Hepatocyte (in vitro differentiated cells): ENCODE data around the gene ANK2. TPM values are rescaled to one million over a fixed set of nuclear protein-coding genes. Genes with fewer than 3 reads are reported as not detected.

ENCODE experiments used
- DNase-seq: peaks from one replicate; pipeline ENCODE4 v3.0.0-alpha.2; 2016; ENCODE audit warnings: low spot score
- H2AFZ ChIP-seq: fragments of 200-600 bp; sonication (generic); 2 replicates; pipeline ENCODE4 v1.6.0; 2016; ENCODE audit warnings: antibody characterized with exemption, mild to moderate bottlenecking
- H3K27ac ChIP-seq: fragments of 200-600 bp; sonication (generic); 2 replicates; pipeline ENCODE4 v1.5.1; 2016; ENCODE audit warnings: mild to moderate bottlenecking
- H3K27me3 ChIP-seq: fragments of 200-600 bp; sonication (generic); 2 replicates; pipeline ENCODE4 v1.6.1; 2016
- H3K36me3 ChIP-seq: fragments of 200-600 bp; sonication (generic); replicated peaks from 2 replicates; pipeline ENCODE4 v1.5.1; 2016; ENCODE audit warnings: low read depth; ENCODE audit not compliant: insufficient read depth
- H3K4me1 ChIP-seq: fragments of 200-600 bp; sonication (generic); 2 replicates; pipeline ENCODE4 v1.5.1; 2016; ENCODE audit warnings: mild to moderate bottlenecking, moderate library complexity; ENCODE audit not compliant: insufficient read depth
- H3K4me2 ChIP-seq: fragments of 200-600 bp; sonication (generic); 2 replicates; pipeline ENCODE4 v1.6.0; 2016
- H3K4me3 ChIP-seq: fragments of 200-600 bp; sonication (generic); 2 replicates; pipeline ENCODE4 v1.5.1; 2016; ENCODE audit warnings: mild to moderate bottlenecking
- H3K79me2 ChIP-seq: fragments of 200-600 bp; sonication (generic); 2 replicates; pipeline ENCODE4 v1.6.0; 2017; ENCODE audit warnings: mild to moderate bottlenecking
- H3K9me2 ChIP-seq: fragments of 200-600 bp; sonication (generic); replicated peaks from 2 replicates; pipeline ENCODE4 v1.6.0; 2017; ENCODE audit warnings: mild to moderate bottlenecking; ENCODE audit not compliant: insufficient read depth
- H3K9me3 ChIP-seq: fragments of 200-600 bp; sonication (generic); 2 replicates; pipeline ENCODE4 v1.5.1; 2016; ENCODE audit warnings: low read depth, mild to moderate bottlenecking
- H4K20me1 ChIP-seq: fragments of 200-600 bp; sonication (generic); 2 replicates; pipeline ENCODE4 v1.6.0; 2016; ENCODE audit warnings: mild to moderate bottlenecking; ENCODE audit not compliant: insufficient read depth, poor library complexity, severe bottlenecking
- EZH2 ChIP-seq: fragments of 200-600 bp; sonication (generic); IDR thresholded peaks from 2 replicates; pipeline ENCODE4 v1.6.1; 2016; ENCODE audit warnings: antibody characterized with exemption, mild to moderate bottlenecking, borderline replicate concordance
- EZH2phosphoT487 ChIP-seq: fragments of 200-600 bp; sonication (generic); IDR thresholded peaks from one replicate; pipeline ENCODE4 v1.6.1; 2018; ENCODE audit warnings: antibody characterized with exemption, mild to moderate bottlenecking, low read depth, moderate library complexity; ENCODE audit not compliant: unreplicated experiment, severe bottlenecking
- WGBS: methylation state at CpG from one replicate; pipeline ENCODE4 v1.1.6; 2016; ENCODE audit warnings: low lambda C conversion rate; ENCODE audit errors: missing lambda C conversion rate; 5-methylcytosine and 5-hydroxymethylcytosine counted together
- polyA plus RNA-seq: library from polyadenylated mRNA; unstranded; fragments of >200 nt; fragmentation: Nextera tagmentation; extraction: Ambion mirVana; gene quantifications from 2 replicates; pipeline ENCODE4 v1.2.1, GENCODE V29; 2016
- total RNA-seq: library from RNA; depleted of rRNA; stranded (reverse); fragments of >200 nt; gene quantifications from 2 replicates; pipeline ENCODE4 v1.2.3, GENCODE V29; 2014
- TF ChIP-seq, protein P1 (sequence below): fragments of 200-600 bp; sonication (generic); IDR thresholded peaks from 2 replicates; pipeline ENCODE4 v1.5.1; 2016; ENCODE audit warnings: antibody characterized with exemption, mild to moderate bottlenecking; ENCODE audit not compliant: poor library complexity

The ANK2 gene
- total and polyA plus RNA-seq, 2 experiments from 2014 or later, result 3.6 to 17.5 TPM

DNA sequence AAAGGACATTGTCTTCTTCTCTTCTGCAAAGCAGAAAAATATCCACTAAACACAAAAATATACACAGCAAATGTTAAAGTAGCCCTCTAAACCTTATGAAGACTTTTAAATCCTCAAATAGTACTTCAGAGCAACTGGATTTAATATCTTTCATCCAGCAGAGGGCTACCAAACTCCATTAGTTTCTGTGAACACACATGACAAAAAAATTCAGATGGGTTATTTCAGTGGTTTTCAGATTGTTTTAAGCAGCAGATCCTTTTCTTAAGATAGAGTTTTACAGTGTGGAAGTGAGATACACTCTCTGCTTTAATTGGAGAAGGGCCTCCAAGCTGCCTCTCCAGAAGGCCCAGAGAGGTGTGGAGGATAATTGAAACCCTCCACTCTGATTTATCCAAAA, 56.7 kb downstream of the ANK2 start:
- peak; percentile 68 for DNase-seq
- Histone ChIP-seq H3K4me2 (no peak overlapping the region), H3K36me3 (no peaks in the 10 kb centered on the region), H3K9me3 (no peaks in the 10 kb centered on the region), H2AFZ (no peak overlapping the region), H3K9me2 (no peaks in the 10 kb centered on the region), H3K4me1 (peaks cover 10% of the 10 kb centered on the region), H3K79me2 (no peaks in the 10 kb centered on the region), H4K20me1 (no peaks in the 10 kb centered on the region), H3K27ac (no peak overlapping the region), H3K4me3 (no peak overlapping the region), H3K27me3 (no peaks in the 10 kb centered on the region)
- TF ChIP-seq, protein P1, sequence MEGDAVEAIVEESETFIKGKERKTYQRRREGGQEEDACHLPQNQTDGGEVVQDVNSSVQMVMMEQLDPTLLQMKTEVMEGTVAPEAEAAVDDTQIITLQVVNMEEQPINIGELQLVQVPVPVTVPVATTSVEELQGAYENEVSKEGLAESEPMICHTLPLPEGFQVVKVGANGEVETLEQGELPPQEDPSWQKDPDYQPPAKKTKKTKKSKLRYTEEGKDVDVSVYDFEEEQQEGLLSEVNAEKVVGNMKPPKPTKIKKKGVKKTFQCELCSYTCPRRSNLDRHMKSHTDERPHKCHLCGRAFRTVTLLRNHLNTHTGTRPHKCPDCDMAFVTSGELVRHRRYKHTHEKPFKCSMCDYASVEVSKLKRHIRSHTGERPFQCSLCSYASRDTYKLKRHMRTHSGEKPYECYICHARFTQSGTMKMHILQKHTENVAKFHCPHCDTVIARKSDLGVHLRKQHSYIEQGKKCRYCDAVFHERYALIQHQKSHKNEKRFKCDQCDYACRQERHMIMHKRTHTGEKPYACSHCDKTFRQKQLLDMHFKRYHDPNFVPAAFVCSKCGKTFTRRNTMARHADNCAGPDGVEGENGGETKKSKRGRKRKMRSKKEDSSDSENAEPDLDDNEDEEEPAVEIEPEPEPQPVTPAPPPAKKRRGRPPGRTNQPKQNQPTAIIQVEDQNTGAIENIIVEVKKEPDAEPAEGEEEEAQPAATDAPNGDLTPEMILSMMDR, result peak; percentile 72
- TF ChIP-seq EZH2, result no peak

DNA sequence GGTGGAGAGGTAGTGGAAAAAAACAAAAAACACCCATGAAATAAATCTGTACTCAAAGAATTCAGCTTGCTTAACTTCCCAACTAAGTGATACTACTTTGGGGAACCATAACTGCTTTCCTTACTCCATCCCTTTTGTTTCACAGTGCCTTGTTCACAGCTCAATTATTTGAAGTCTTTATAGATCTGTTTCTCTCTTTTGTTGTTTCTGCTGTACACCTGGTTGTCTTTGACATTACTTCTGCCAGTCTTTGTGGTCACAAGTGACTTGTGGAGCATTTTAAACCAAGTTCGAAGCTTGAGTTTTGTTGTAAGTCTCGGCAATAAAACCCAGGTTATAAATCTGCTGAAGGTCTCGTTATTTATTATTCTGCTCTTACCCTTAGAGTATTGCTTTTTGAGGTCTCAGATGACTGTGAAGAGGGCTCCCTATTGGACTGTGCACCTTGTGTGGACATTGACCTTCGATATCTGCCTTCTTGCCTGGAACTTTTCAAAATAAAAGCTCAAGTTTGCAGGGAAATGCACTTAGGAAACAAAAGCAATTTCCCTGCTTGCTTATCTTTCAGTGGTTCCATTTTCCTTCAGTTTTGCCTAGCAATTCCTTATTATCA, 59.8 kb downstream of the ANK2 start:
- Histone ChIP-seq H3K4me2 (peak overlapping the region; percentile 50), H3K27ac (peak overlapping the region; percentile 73), H3K4me3 (no peak overlapping the region), H3K27me3 (no peaks in the 10 kb centered on the region), H3K36me3 (no peaks in the 10 kb centered on the region), H3K9me3 (no peaks in the 10 kb centered on the region), H3K4me1 (peaks cover 10% of the 10 kb centered on the region), H3K9me2 (no peaks in the 10 kb centered on the region), H3K79me2 (no peaks in the 10 kb centered on the region), H2AFZ (no peak overlapping the region), H4K20me1 (no peaks in the 10 kb centered on the region)
- DNase-seq, result peak; percentile 50
- WGBS, result 37% methylated on average over 4 of the region's 4 CpGs
- no peak for TF ChIP-seq EZH2
- no peak for TF ChIP-seq EZH2phosphoT487
- TF ChIP-seq, protein P1, result no peak

DNA sequence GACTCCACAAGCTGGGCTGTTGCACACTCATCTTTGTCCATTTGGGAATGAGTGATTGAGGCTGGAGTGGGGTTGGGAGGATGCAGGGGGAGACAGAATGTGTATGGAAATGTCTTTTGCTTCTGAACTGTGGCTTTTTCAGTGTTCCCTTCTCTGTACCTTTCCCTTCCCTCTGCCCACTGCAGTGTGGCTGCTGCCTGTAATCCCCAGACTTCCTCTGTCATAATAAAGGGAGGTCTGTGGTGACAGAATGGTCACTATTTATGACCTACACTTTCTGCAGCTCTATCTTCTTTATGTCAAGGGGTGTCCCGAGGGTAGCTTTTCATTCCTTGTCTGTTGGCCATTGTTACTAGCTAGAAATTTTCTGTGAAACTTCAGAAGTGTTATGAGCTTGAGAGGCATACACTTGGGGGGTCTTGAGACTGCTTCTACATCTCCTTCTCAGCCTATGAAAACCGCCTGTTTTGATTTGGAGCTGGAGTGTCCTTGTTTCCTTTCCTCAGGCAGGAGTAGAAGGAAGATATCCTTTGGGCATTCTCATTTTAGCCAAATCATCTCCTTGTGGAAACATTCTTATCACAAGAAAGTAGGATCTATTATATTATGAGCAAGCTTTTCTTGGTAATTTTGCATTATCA, 63.0 kb downstream of the ANK2 start:
- H4K20me1 ChIP-seq, result no peaks in the 10 kb centered on the region
- H3K4me2 ChIP-seq, result no peak overlapping the region
- no peaks in the 10 kb centered on the region for H3K9me3 ChIP-seq
- TF ChIP-seq, protein P1, result no peak
- TF ChIP-seq EZH2phosphoT487 (no peak), EZH2 (no peak)
- 49% methylated on average over 2 of the region's 2 CpGs for WGBS
- H3K9me2 ChIP-seq, result no peaks in the 10 kb centered on the region
- no peak overlapping the region for H2AFZ ChIP-seq
- H3K27ac ChIP-seq, result no peak overlapping the region
- H3K27me3 ChIP-seq, result no peaks in the 10 kb centered on the region
- no peak for DNase-seq
- H3K4me1 ChIP-seq, result peaks cover 10% of the 10 kb centered on the region
- no peaks in the 10 kb centered on the region for H3K36me3 ChIP-seq
- H3K79me2 ChIP-seq, result no peaks in the 10 kb centered on the region
- H3K4me3 ChIP-seq, result no peak overlapping the region

DNA sequence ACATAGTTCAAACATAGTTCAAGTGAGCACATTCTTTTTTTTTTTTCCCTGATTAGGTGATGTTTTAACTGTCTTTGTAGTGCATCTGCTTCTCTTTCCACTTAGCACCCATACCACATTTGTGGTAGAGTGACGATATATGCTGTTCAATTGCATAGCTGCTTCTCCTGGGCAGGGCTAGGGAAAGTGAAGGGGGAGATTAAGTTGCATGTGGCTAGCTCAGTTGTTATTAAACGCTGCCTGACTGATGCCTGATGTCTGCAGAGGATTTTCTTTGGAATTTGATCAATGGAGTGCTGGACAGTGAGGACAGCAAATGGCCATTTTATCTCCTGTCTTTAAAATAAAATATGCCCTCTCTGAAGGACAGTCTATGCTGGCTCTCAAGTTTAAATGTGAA, 63.7 kb downstream of the ANK2 start:
- Histone ChIP-seq H3K79me2 (no peaks in the 10 kb centered on the region), H2AFZ (no peak overlapping the region), H3K9me3 (no peaks in the 10 kb centered on the region), H4K20me1 (no peaks in the 10 kb centered on the region), H3K27me3 (no peaks in the 10 kb centered on the region), H3K4me1 (peaks cover 10% of the 10 kb centered on the region), H3K36me3 (no peaks in the 10 kb centered on the region), H3K4me2 (no peak overlapping the region), H3K4me3 (no peak overlapping the region), H3K27ac (no peak overlapping the region), H3K9me2 (no peaks in the 10 kb centered on the region)
- TF ChIP-seq EZH2phosphoT487 (no peak), EZH2 (no peak)
- TF ChIP-seq, protein P1, result no peak
- 44% methylated on average over 2 of the region's 2 CpGs for WGBS
- DNase-seq, result no peak
